Endothelial cell of umbilical vein (primary cell): ENCODE data around the gene NMRK2. TPM values are rescaled to one million over a fixed set of nuclear protein-coding genes. Genes with fewer than 3 reads are reported as not detected.

Source experiments
- BruUV-seq: library from RNA; stranded (reverse); fragments of 400-500 nt; replicated peaks from 2 replicates; lab custom pipeline; 2021; lab: Mats Ljungman, UMichigan
- CTCF ChIA-PET: fragments of 300-600, 350-600 bp; sonication (Branson Sonifier 250); formaldehyde crosslinking; loops from one replicate; lab custom pipeline; 2021; ENCODE audit warnings: antibody characterized with exemption, inconsistent platforms; lab: Charles Lee
- POLR2A ChIA-PET: fragments of 300-600, 350-600 bp; sonication (Branson Sonifier 250); formaldehyde crosslinking; loops from one replicate; lab custom pipeline; 2021; ENCODE audit warnings: antibody characterized with exemption, inconsistent platforms; lab: Charles Lee
- DNase-seq: peaks from one replicate; pipeline ENCODE4 v3.0.0-alpha.2; 2011; ENCODE audit warnings: low read depth, low spot score
- FAIRE-seq: peaks from 2 replicates; lab custom pipeline; 2011; peaks lifted over from hg19 to GRCh38; lab: Jason Lieb, UNC
- H2AFZ ChIP-seq: 2 replicates; pipeline ENCODE4 v1.6.0; 2012; ENCODE audit warnings: low read depth, low read length, control low read depth, inconsistent platforms
- H3K27ac ChIP-seq: 2 replicates; pipeline ENCODE4 v1.5.1; 2011; ENCODE audit warnings: low read depth, mild to moderate bottlenecking, control low read depth, low read length, moderate library complexity; ENCODE audit not compliant: insufficient read depth
- H3K27me3 ChIP-seq, 2 experiments: 2 replicates each; pipeline versions ENCODE4 v1.6.0 to v1.6.1; 2011; ENCODE audit warnings: low read length in 2 of 2, mixed read lengths in 1 of 2; ENCODE audit not compliant: control insufficient read depth in 2 of 2, insufficient read depth in 2 of 2
- H3K36me3 ChIP-seq, 2 experiments: 2 replicates in 1 of 2; 3 replicates in 1 of 2; pipeline ENCODE4 v1.5.1; 2011; ENCODE audit warnings: low read length in 2 of 2, mild to moderate bottlenecking in 1 of 2, moderate library complexity in 1 of 2; ENCODE audit not compliant: control insufficient read depth in 2 of 2, insufficient read depth in 2 of 2; ENCODE audit errors: extremely low read depth in 1 of 2
- H3K4me1 ChIP-seq: 3 replicates; pipeline ENCODE4 v1.5.1; 2011; ENCODE audit warnings: mild to moderate bottlenecking, low read length; ENCODE audit not compliant: control insufficient read depth, insufficient read depth; ENCODE audit errors: extremely low read depth
- H3K4me2 ChIP-seq: 2 replicates; pipeline ENCODE4 v1.6.1; 2011; ENCODE audit warnings: low read length, control low read depth, mixed read lengths; ENCODE audit not compliant: insufficient read depth
- H3K4me3 ChIP-seq, 3 experiments: fragments of 200-600 bp in 1 of 3; sonication (generic), shearing (Covaris generic) in 1 of 3; replicated peaks in 1 of 3; 2 replicates each; pipeline ENCODE4 v1.5.1; 2011 to 2016; ENCODE audit warnings: control low read depth in 3 of 3, low read length in 3 of 3, mild to moderate bottlenecking in 2 of 3, inconsistent platforms in 1 of 3, low read depth in 1 of 3, moderate library complexity in 1 of 3; ENCODE audit not compliant: insufficient read depth in 1 of 3
- H3K79me2 ChIP-seq: 2 replicates; pipeline ENCODE4 v1.6.0; 2012; ENCODE audit warnings: low read length, inconsistent platforms; ENCODE audit not compliant: control insufficient read depth, insufficient read depth
- H3K9ac ChIP-seq: replicated peaks from 2 replicates; pipeline ENCODE3; 2011; ENCODE audit warnings: low read length, control low read depth; ENCODE audit not compliant: insufficient read depth; ENCODE audit errors: extremely low read depth
- H3K9me1 ChIP-seq: replicated peaks from 3 replicates; pipeline ENCODE4 v1.6.0; 2011; ENCODE audit warnings: mild to moderate bottlenecking, low read length; ENCODE audit not compliant: control insufficient read depth, insufficient read depth; ENCODE audit errors: extremely low read depth
- H3K9me3 ChIP-seq: replicated peaks from 2 replicates; pipeline ENCODE4 v1.5.1; 2012; ENCODE audit warnings: low read length, inconsistent platforms; ENCODE audit not compliant: control insufficient read depth, insufficient read depth
- H4K20me1 ChIP-seq: replicated peaks from 2 replicates; pipeline ENCODE3; 2011; ENCODE audit warnings: mild to moderate bottlenecking, low read length; ENCODE audit not compliant: control insufficient read depth, insufficient read depth; ENCODE audit errors: extremely low read depth
- CTCF ChIP-seq, 2 donors: IDR thresholded peaks; 1 replicate in 1 of 2; 2 replicates in 1 of 2; pipeline ENCODE4 v1.5.1; 2011; ENCODE audit warnings: low read length in 2 of 2, mild to moderate bottlenecking in 2 of 2, moderate library complexity in 2 of 2, control low read depth in 1 of 2, inconsistent platforms in 1 of 2, low read depth in 1 of 2; ENCODE audit not compliant: insufficient read depth in 1 of 2; ENCODE audit errors: extremely low read depth in 1 of 2
- EZH2 ChIP-seq: IDR thresholded peaks from 2 replicates; pipeline ENCODE4 v1.6.1; 2012; ENCODE audit warnings: borderline replicate concordance, low read depth, mild to moderate bottlenecking, moderate library complexity, low read length, inconsistent platforms; ENCODE audit not compliant: severe bottlenecking
- FOS ChIP-seq: IDR thresholded peaks from 2 replicates; pipeline ENCODE4 v1.6.1; 2011; ENCODE audit warnings: mild to moderate bottlenecking, low read length, moderate library complexity, borderline replicate concordance; ENCODE audit not compliant: insufficient read depth
- GATA2 ChIP-seq: IDR thresholded peaks from 2 replicates; pipeline ENCODE4 v1.7.0; 2011; ENCODE audit warnings: low read depth, mild to moderate bottlenecking, moderate library complexity, mixed read lengths, low read length; ENCODE audit not compliant: insufficient read length, insufficient read depth
- JUN ChIP-seq: IDR thresholded peaks from 2 replicates; pipeline ENCODE4 v1.6.1; 2011; ENCODE audit warnings: borderline replicate concordance, low read depth; ENCODE audit not compliant: insufficient read length, insufficient read depth
- MYC ChIP-seq: IDR thresholded peaks from one replicate; pipeline ENCODE4 v1.6.1; 2011; ENCODE audit warnings: mild to moderate bottlenecking, low read depth, low read length
- POLR2A ChIP-seq: IDR thresholded peaks from 2 replicates; pipeline ENCODE4 v1.6.1; 2012; ENCODE audit warnings: low read depth, mild to moderate bottlenecking, control low read depth, low read length
- POLR2AphosphoS5 ChIP-seq: IDR thresholded peaks from 2 replicates; pipeline ENCODE4 v1.6.1; 2012; ENCODE audit warnings: low read depth, mild to moderate bottlenecking, control low read depth, low read length, moderate library complexity; ENCODE audit not compliant: insufficient read depth
- dilution Hi-C: fragments of 300-500 bp; cut with MboI; formaldehyde crosslinking; loops from one replicate; pipeline ENCODE4 v1.15.0; 2019; ENCODE audit warnings: low sequenced_read_pairs; ENCODE audit not compliant: extremely low pct_ligation_motif_present
- intact Hi-C: fragments of 100-400 bp; cut with micrococcal nuclease; formaldehyde crosslinking; loops from one replicate; pipeline ENCODE4 v1.10.0; 2022
- polyA plus RNA-seq, 4 experiments: library from polyadenylated mRNA; depleted of rRNA in 3 of 4; stranded (reverse) in 3 of 4; unstranded in 1 of 4; fragments of >200 nt; gene quantifications; 2 replicates each; pipeline versions ENCODE4 v1.2.1 to v1.2.3, GENCODE V29; 2011 to 2012; ENCODE audit warnings: missing spikeins in 1 of 4
- total RNA-seq: library from RNA; stranded (reverse); gene quantifications from 2 replicates; pipeline ENCODE4 v1.2.3, GENCODE V29; 2021
- TF ChIP-seq, protein P1 (sequence below): IDR thresholded peaks from 2 replicates; pipeline ENCODE4 v1.6.1; 2011; ENCODE audit not compliant: insufficient read depth, insufficient read length

Gene NMRK2
- total and polyA plus RNA-seq, 2 donors (not counting 3 experiments of a cell fraction or from before 2014, with no cell fraction given): not detected

DNA sequence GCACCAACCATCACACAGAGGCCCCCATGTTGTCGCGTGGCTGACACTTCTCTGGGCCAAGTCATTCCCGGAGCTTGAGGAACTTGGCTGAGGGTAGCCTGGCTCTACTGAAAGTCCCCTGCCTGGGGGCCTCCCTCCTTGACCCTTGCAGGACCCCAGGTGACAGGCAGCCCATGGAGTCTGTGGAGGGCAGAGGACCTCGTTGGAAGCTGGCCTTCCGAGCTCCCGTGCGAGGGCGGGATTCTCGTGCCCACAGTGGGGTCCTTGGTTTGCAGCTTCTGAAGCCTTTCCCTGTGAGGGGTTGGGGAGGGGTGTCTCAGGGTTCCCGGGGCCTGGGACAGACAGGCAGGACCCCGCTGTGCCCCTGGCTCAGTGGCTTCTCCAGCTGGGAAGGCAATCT lies 16.4 kb downstream of the NMRK2 start:
- Histone ChIP-seq H3K9me1 (no peaks in the 10 kb centered on the region), H3K79me2 (no peaks in the 10 kb centered on the region), H4K20me1 (no peaks in the 10 kb centered on the region), H3K4me1 (no peaks in the 10 kb centered on the region), H3K36me3 (no peaks in the 10 kb centered on the region), H3K4me2 (no peak overlapping the region), H2AFZ (no peak overlapping the region), H3K27me3 (no peaks in the 10 kb centered on the region), H3K9ac (no peak overlapping the region), H3K9me3 (no peaks in the 10 kb centered on the region), H3K27ac (no peak overlapping the region), H3K4me3 (no peak overlapping the region)
- TF ChIP-seq JUN: no peak
- no TSS peak for BruUV-seq
- no peak for DNase-seq
- FAIRE-seq: no peak
- dilution Hi-C loops: no loop called here
- ChIA-PET POLR2A (no interaction called here), CTCF (interaction anchor here (0.6 kb wide), 1 partner anchor 38 kb away, joined by 5 read pairs; no protein-coding TSS in a partner anchor)
- intact Hi-C loops: no loop called here

DNA sequence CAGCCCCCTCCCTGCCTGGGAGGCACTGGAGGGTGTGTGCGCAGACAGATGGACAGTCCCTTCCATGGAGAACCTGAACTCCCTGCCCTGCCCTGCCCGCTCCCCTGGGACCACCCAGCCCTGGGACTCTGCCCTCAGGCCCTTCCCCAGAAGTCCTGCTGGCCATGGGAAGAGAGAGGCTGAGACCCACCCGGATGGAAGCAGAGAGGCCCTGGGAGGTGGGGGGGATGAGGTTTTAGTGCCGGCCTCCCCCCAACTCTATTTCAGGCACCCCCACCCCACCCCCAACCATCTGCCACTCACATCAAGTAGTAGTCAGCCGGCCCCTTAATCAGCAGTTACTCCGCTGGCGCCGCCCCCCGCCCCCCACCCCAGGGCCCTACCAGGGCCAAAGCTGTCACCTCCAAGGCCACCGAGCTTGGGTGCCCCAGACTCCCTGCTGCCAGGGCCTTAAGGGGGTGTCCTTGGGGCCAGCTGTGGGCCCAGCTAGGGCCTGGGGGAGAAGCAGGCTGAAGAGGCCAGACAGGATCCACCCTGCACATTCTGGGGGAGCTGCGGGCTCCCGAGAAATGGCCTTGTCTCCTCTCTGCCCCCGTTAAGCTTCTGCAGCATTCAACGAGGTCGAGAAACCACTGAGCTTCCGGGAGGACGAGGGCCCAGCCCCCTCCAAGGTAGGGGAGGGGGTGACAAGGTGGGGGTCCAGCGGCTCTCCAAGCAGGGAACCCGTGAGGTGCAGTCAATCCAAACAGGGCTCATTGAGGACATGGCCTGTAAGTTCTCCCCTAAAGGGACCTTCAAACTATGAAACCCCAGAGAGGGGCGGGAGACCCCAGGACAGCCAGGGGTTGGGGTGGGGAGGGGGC lies 17.4 kb downstream of the NMRK2 start:
- H3K9me1 ChIP-seq: no peaks in the 10 kb centered on the region
- intact Hi-C loops: no loop called here
- no peak overlapping the region for H2AFZ ChIP-seq
- H3K4me1 ChIP-seq: no peaks in the 10 kb centered on the region
- H3K79me2 ChIP-seq: no peaks in the 10 kb centered on the region
- no TSS peak for BruUV-seq
- H3K36me3 ChIP-seq: no peaks in the 10 kb centered on the region
- ChIA-PET POLR2A (no interaction called here), CTCF (no interaction called here)
- H3K4me2 ChIP-seq: no peak overlapping the region
- H3K4me3 ChIP-seq: no peak overlapping the region
- no peak for DNase-seq
- H3K27ac ChIP-seq: no peak overlapping the region
- TF ChIP-seq CTCF (IDR thresholded peaks at IDR 0.05; ENCODE audit: extremely low read depth in 1 of 2, insufficient read depth in 1 of 2, low read depth in 1 of 2, low read length in 2 of 2): no peak
- TF ChIP-seq EZH2: no peak
- no peak for TF ChIP-seq MYC
- TF ChIP-seq, protein P1, sequence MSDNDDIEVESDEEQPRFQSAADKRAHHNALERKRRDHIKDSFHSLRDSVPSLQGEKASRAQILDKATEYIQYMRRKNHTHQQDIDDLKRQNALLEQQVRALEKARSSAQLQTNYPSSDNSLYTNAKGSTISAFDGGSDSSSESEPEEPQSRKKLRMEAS: no peak
- TF ChIP-seq JUN: no peak
- TF ChIP-seq GATA2: no peak
- TF ChIP-seq POLR2A: no peak
- no peak for TF ChIP-seq POLR2AphosphoS5
- TF ChIP-seq FOS: no peak
- H3K9ac ChIP-seq: no peak overlapping the region
- dilution Hi-C loops: no loop called here
- H3K9me3 ChIP-seq: no peaks in the 10 kb centered on the region
- no peak for FAIRE-seq
- no peaks in the 10 kb centered on the region for H3K27me3 ChIP-seq
- no peaks in the 10 kb centered on the region for H4K20me1 ChIP-seq
